Keratinocyte (primary cell): ENCODE data around the gene RILPL2. TPM values are rescaled to one million over a fixed set of nuclear protein-coding genes. Genes with fewer than 3 reads are reported as not detected.
A peak's percentile ranks its signal among the peaks of the same experiment; 100 is the strongest.
"Not testable (repeated sequence)": the region's sequence is repeated elsewhere in the genome, so short reads cannot be mapped to it uniquely, and the experiment has no call there.

ENCODE experiments used
- DNase-seq: peaks from one replicate; pipeline ENCODE4 v3.0.0-alpha.2; 2011; ENCODE audit warnings: low read depth, missing footprints, low spot score
- FAIRE-seq: peaks from 2 replicates; lab custom pipeline; 2011; peaks lifted over from hg19 to GRCh38; lab: Jason Lieb, UNC
- H2AFZ ChIP-seq: 2 replicates; pipeline ENCODE4 v1.6.0; 2012; ENCODE audit warnings: low read length, control low read depth, inconsistent platforms; ENCODE audit not compliant: control insufficient read depth
- H3K27ac ChIP-seq: 2 replicates; pipeline ENCODE4 v1.5.1; 2011; ENCODE audit warnings: low read length; ENCODE audit not compliant: control insufficient read depth, insufficient read depth
- H3K27me3 ChIP-seq: 3 replicates; pipeline ENCODE4 v1.6.0; 2011; ENCODE audit warnings: low read length; ENCODE audit not compliant: control insufficient read depth, insufficient read depth; ENCODE audit errors: extremely low read depth
- H3K36me3 ChIP-seq, 2 experiments: 2 replicates in 1 of 2; 3 replicates in 1 of 2; pipeline ENCODE4 v1.5.1; 2011; ENCODE audit warnings: low read length in 2 of 2, mild to moderate bottlenecking in 1 of 2; ENCODE audit not compliant: control insufficient read depth in 2 of 2, insufficient read depth in 2 of 2; ENCODE audit errors: extremely low read depth in 1 of 2
- H3K4me1 ChIP-seq: 3 replicates; pipeline ENCODE4 v1.5.1; 2011; ENCODE audit warnings: low read length; ENCODE audit not compliant: control insufficient read depth, insufficient read depth; ENCODE audit errors: extremely low read depth
- H3K4me2 ChIP-seq: 3 replicates; pipeline ENCODE4 v1.6.0; 2011; ENCODE audit warnings: low read depth, low read length; ENCODE audit not compliant: control insufficient read depth, insufficient read depth; ENCODE audit errors: extremely low read depth
- H3K4me3 ChIP-seq, 3 experiments: fragments of 200-600 bp in 1 of 3; sonication (generic) in 1 of 3; 2 replicates in 2 of 3; 3 replicates in 1 of 3; pipeline ENCODE4 v1.5.1; 2011 to 2016; ENCODE audit warnings: low read length in 3 of 3, mild to moderate bottlenecking in 3 of 3, control low read depth in 2 of 3, inconsistent platforms in 1 of 3, low read depth in 1 of 3, mixed read lengths in 1 of 3, mixed run types in 1 of 3, moderate library complexity in 1 of 3; ENCODE audit not compliant: control insufficient read depth in 2 of 3, insufficient read depth in 2 of 3; ENCODE audit errors: extremely low read depth in 1 of 3
- H3K79me2 ChIP-seq: 2 replicates; pipeline ENCODE4 v1.6.0; 2012; ENCODE audit warnings: low read length; ENCODE audit not compliant: control insufficient read depth, insufficient read depth
- H3K9ac ChIP-seq: 3 replicates; pipeline ENCODE4 v1.6.0; 2011; ENCODE audit warnings: low read length; ENCODE audit not compliant: control insufficient read depth, insufficient read depth; ENCODE audit errors: extremely low read depth
- H3K9me1 ChIP-seq: 3 replicates; pipeline ENCODE4 v1.6.0; 2011; ENCODE audit warnings: low read length; ENCODE audit not compliant: control insufficient read depth, insufficient read depth; ENCODE audit errors: extremely low read depth
- H3K9me3 ChIP-seq: 2 replicates; pipeline ENCODE4 v1.5.1; 2012; ENCODE audit warnings: low read depth, low read length; ENCODE audit not compliant: control insufficient read depth
- H4K20me1 ChIP-seq: 3 replicates; pipeline ENCODE4 v1.6.0; 2011; ENCODE audit warnings: low read length; ENCODE audit not compliant: control insufficient read depth, insufficient read depth; ENCODE audit errors: extremely low read depth
- EZH2 ChIP-seq: IDR thresholded peaks from one replicate; pipeline ENCODE4 v1.6.1; 2012; ENCODE audit warnings: inconsistent platforms, mild to moderate bottlenecking, low read length, moderate library complexity
- dilution Hi-C: fragments of 300-500 bp; cut with MboI; formaldehyde crosslinking; loops from one replicate; pipeline ENCODE4 v1.7.0; 2020; ENCODE audit warnings: low sequenced_read_pairs; ENCODE audit not compliant: extremely low pct_ligation_motif_present
- polyA plus RNA-seq, 5 experiments: library from polyadenylated mRNA; depleted of rRNA in 3 of 5; stranded (reverse) in 3 of 5; stranded (forward) in 1 of 5; unstranded in 1 of 5; fragments of >200 nt; gene quantifications; 1 replicate in 1 of 5; 2 replicates in 3 of 5; 3 replicates in 1 of 5; pipeline versions ENCODE4 v1.2.1 to v1.2.3, GENCODE V29; 2011 to 2012; ENCODE audit warnings: missing spikeins in 2 of 5, low read depth in 1 of 5, low replicate concordance in 1 of 5
- TF ChIP-seq, protein P1 (sequence below), 3 experiments: IDR thresholded peaks in 1 of 3; conservative IDR thresholded peaks in 1 of 3; optimal IDR thresholded peaks in 1 of 3; 2 replicates in 2 of 3; 3 replicates in 1 of 3; pipeline versions ENCODE3 to v1.5.1; 2011; ENCODE audit warnings: low read length in 3 of 3, mild to moderate bottlenecking in 3 of 3, moderate library complexity in 2 of 3, control low read depth in 1 of 3, inconsistent platforms in 1 of 3; ENCODE audit not compliant: insufficient read depth in 2 of 3; ENCODE audit errors: extremely low read depth in 1 of 3

RILPL2 gene
- polyA plus RNA-seq, 1 donor (not counting 4 experiments of a cell fraction or from before 2014, with no cell fraction given): 3.6 TPM

DNA sequence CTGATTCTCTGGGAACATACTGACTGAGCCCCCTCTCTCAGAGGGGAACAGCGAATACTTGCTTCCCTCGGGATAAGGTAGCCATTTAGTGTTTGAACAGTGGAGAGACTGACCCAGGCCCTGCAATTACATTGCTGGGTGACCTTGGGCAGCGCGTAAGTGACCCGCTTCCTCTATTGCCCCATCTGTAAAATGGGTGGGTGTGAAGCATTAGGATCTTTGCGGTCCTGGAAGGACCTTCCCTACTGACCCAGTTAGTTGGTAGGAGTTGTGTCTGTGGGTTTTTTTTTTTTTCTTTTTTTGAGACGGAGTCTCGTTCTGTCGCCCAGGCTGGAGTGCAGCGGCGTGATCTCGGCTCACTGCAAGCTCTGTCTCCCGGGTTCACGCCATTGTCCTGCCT lies 53.8 kb downstream of the RILPL2 start:
- Histone ChIP-seq H3K9ac (no peak overlapping the region), H3K4me2 (no peak overlapping the region), H3K79me2 (peaks cover 21% of the 10 kb centered on the region), H3K27me3 (no peaks in the 10 kb centered on the region), H4K20me1 (no peaks in the 10 kb centered on the region), H3K4me1 (peaks cover 23% of the 10 kb centered on the region), H3K36me3 (peaks cover 0 to under 1% of the 10 kb centered on the region in 2 experiments), H2AFZ (no peak overlapping the region), H3K27ac (no peak overlapping the region), H3K9me1 (no peaks in the 10 kb centered on the region), H3K4me3 (no peak overlapping the region), H3K9me3 (no peaks in the 10 kb centered on the region)
- FAIRE-seq (no peak), DNase-seq (no peak)
- TF ChIP-seq EZH2: no peak
- TF ChIP-seq, protein P1, sequence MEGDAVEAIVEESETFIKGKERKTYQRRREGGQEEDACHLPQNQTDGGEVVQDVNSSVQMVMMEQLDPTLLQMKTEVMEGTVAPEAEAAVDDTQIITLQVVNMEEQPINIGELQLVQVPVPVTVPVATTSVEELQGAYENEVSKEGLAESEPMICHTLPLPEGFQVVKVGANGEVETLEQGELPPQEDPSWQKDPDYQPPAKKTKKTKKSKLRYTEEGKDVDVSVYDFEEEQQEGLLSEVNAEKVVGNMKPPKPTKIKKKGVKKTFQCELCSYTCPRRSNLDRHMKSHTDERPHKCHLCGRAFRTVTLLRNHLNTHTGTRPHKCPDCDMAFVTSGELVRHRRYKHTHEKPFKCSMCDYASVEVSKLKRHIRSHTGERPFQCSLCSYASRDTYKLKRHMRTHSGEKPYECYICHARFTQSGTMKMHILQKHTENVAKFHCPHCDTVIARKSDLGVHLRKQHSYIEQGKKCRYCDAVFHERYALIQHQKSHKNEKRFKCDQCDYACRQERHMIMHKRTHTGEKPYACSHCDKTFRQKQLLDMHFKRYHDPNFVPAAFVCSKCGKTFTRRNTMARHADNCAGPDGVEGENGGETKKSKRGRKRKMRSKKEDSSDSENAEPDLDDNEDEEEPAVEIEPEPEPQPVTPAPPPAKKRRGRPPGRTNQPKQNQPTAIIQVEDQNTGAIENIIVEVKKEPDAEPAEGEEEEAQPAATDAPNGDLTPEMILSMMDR (optimal IDR thresholded peaks at IDR 0.05 in 1 of 3, IDR thresholded peaks at IDR 0.05 in 1 of 3, conservative IDR thresholded peaks at IDR 0.05 in 1 of 3; ENCODE audit: extremely low read depth in 1 of 3, insufficient read depth in 2 of 3, low read length in 3 of 3): no peak
- dilution Hi-C loops: no loop called here

DNA sequence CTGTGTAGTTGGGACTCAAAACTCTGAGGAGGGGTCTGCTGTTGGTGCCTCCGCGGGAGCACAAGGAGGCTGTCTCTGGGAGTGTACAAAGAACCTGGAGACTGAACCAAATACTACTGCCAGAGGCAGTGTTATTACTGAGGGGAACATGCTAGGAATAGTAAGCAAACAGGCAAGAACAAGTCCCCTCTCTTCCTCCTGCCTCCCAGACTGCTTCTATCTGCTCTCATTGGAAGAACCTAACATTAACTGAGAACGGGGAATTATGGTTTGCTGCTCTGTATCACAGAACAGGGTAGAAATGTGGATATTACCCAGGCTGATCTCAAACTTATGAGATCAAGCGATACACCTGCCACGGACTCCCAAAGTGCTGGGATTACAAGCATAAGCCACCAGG lies 57.1 kb downstream of the RILPL2 start:
- FAIRE-seq: peak; percentile 61
- Histone ChIP-seq H2AFZ (peak overlapping the region; percentile 19), H3K9me3 (no peaks in the 10 kb centered on the region), H3K4me3 (no peak overlapping the region), H3K36me3 (no peaks in the 10 kb centered on the region), H3K27ac (no peak overlapping the region), H3K4me1 (peaks cover 9% of the 10 kb centered on the region), H3K9ac (no peak overlapping the region), H3K4me2 (peak overlapping the region; percentile 49), H3K79me2 (peaks cover under 1% of the 10 kb centered on the region), H3K27me3 (no peaks in the 10 kb centered on the region), H4K20me1 (no peaks in the 10 kb centered on the region), H3K9me1 (no peaks in the 10 kb centered on the region)
- no peak for TF ChIP-seq EZH2
- TF ChIP-seq, protein P1 (optimal IDR thresholded peaks at IDR 0.05 in 1 of 3, IDR thresholded peaks at IDR 0.05 in 1 of 3, conservative IDR thresholded peaks at IDR 0.05 in 1 of 3; ENCODE audit: extremely low read depth in 1 of 3, insufficient read depth in 2 of 3, low read length in 3 of 3): no peak
- DNase-seq: no peak
- dilution Hi-C loops: no loop called here

DNA sequence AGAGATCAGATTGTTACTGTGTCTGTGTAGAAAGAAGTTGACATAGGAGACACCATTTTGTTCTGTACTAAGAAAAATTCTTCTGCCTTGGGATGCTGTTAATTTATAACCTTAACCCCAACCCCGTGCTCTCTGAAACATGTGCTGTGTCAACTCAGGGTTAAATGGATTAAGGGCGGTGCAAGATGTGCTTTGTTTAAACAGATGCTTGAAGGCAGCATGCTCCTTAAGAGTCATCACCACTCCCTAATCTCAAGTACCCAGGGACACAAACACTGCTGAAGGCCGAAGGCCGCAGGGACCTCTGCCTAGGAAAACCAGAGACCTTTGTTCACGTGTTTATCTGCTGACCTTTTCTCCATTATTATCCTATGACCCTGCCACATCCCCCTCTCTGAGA lies 64.1 kb downstream of the RILPL2 start:
- H3K27ac ChIP-seq, H3K4me1 ChIP-seq, H3K9ac ChIP-seq, H3K9me3 ChIP-seq, H4K20me1 ChIP-seq, H3K36me3 ChIP-seq, FAIRE-seq, H3K79me2 ChIP-seq, dilution Hi-C loops, H3K4me2 ChIP-seq, H3K9me1 ChIP-seq, DNase-seq, H2AFZ ChIP-seq, H3K4me3 ChIP-seq, H3K27me3 ChIP-seq: not testable (repeated sequence)

DNA sequence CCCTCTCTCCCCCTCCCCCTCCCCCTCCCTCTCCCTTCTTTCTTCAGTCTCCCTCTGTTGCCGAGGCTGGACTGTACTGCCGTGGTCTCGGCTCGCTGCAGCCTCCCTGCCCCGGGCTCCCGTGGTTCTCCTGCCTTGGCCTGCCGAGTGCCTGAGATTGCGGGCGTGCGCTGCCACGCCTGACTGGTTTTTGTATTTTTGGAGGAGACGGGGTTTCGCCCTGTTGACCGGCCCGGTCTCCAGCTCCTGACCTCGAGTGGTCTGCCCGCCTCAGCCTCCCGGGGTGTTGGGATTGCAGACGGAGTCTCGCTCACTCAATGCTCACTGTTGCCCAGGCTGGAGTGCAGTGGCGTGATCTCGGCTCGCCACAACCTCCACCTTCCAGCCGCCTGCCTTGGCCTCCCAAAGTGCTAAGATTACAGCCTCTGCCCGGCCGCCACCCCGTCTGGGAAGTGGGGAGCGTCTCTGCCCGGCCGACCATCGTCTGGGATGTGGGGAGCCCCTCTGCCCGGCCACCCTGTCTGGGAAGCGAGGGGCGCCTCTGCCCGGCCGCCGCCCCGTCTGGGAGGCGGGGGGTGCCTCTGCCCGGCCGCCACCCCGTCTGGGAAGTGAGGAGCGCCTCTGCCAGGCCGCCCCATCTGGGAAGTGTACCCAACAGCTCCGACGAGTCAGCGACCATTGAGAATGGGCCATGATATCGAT lies 64.7 kb downstream of the RILPL2 start:
- H3K36me3 ChIP-seq, H3K79me2 ChIP-seq, H3K27ac ChIP-seq, H4K20me1 ChIP-seq, H3K4me1 ChIP-seq, H3K9me1 ChIP-seq, H3K4me3 ChIP-seq, H3K27me3 ChIP-seq, H3K4me2 ChIP-seq, FAIRE-seq, H2AFZ ChIP-seq, H3K9ac ChIP-seq, dilution Hi-C loops, H3K9me3 ChIP-seq, DNase-seq: not testable (repeated sequence)
